Measurements from ENCODE around the gene MND1.

DNA sequence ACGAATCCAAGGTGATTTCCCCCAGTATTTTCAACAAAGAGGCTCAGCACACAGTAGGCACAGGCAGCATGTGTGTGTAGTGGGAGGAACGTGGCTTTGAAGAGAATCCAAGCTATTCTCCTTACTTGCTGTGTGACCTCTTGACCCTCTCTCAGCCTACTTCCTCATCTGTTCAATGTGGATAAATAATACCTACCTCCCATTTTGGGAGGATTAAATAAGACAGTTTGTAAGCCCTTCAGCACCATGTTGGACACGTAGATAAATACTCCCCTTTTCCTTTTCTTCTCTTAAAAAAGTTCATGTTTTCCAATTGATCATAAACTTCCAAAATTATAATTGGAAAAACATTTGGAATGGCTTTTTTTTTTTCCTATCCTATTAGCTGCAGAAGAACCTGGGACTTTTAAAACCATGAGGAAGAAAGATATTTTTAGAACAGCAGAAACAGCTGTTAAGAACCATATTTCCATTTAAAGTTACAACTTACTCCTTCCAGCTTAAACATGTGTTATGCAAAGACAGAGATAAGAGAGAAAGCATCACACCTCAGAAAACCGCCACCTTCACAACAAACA is 65.5 kb downstream of the MND1 start:
- TF ChIP-seq POLR2A (IDR thresholded peaks at IDR 0.05; ENCODE audit: low read length) (no peak), GATA1 (IDR thresholded peaks at IDR 0.05; ENCODE audit: low read depth, low read length) (no peak)

Measured in erythroblast (primary cell).